Uterus (tissue), 4 donors: ENCODE measurements around the gene CD9. TPM values are rescaled to one million over a fixed set of nuclear protein-coding genes. Genes with fewer than 3 reads are reported as not detected.

ENCODE experiments used
- DNase-seq, 2 donors: peaks; one replicate each; pipeline ENCODE4 v3.0.0-alpha.2; 2019 to 2020
- H3K27ac ChIP-seq, 2 donors: fragments of 200-600 bp; sonication (generic); 1 replicate in 1 of 2; 2 replicates in 1 of 2; pipeline ENCODE4 v1.5.1; 2016 to 2018
- H3K27me3 ChIP-seq, 2 donors: fragments of 200-600 bp; sonication (generic); one replicate each; pipeline ENCODE4 v1.5.1; 2018 to 2019; ENCODE audit warnings: control low read depth in 1 of 2
- H3K36me3 ChIP-seq, 2 donors: fragments of 200-600 bp; sonication (generic); one replicate each; pipeline ENCODE4 v1.5.1; 2019; ENCODE audit warnings: control low read depth in 1 of 2
- H3K4me1 ChIP-seq, 2 donors: fragments of 200-600 bp; sonication (generic); one replicate each; pipeline ENCODE4 v1.5.1; 2018 to 2019; ENCODE audit warnings: control low read depth in 1 of 2
- H3K4me3 ChIP-seq, 2 donors: fragments of 200-600 bp; sonication (generic); 1 replicate in 1 of 2; 2 replicates in 1 of 2; pipeline ENCODE4 v1.5.1; 2018 to 2019; ENCODE audit warnings: mild to moderate bottlenecking in 1 of 2
- H3K9me3 ChIP-seq, 2 donors: fragments of 200-600 bp; sonication (generic); one replicate each; pipeline ENCODE4 v1.5.1; 2019; ENCODE audit warnings: control low read depth in 1 of 2
- CTCF ChIP-seq, 4 experiments: fragments of 200-600 bp in 2 of 4; fragments of 450-650 bp in 2 of 4; sonication (generic) in 2 of 4; IDR thresholded peaks; one replicate each; pipeline ENCODE4 v1.5.1; 2016 to 2019; ENCODE audit warnings: antibody characterized with exemption in 4 of 4, mild to moderate bottlenecking in 2 of 4, moderate library complexity in 1 of 4
- POLR2A ChIP-seq, 2 donors: fragments of 450-650 bp; IDR thresholded peaks; one replicate each; pipeline ENCODE4 v1.6.1; 2016; ENCODE audit warnings: antibody characterized with exemption in 2 of 2, mild to moderate bottlenecking in 1 of 2, moderate library complexity in 1 of 2
- intact Hi-C: fragments of 100-400 bp; cut with DNase I; formaldehyde crosslinking; loops from one replicate; pipeline ENCODE4 v1.15.1; 2023; ENCODE audit warnings: low total_unique reads
- total RNA-seq, 4 donors: library from RNA; depleted of rRNA in 3 of 4; stranded (reverse); fragments of >200 nt in 3 of 4; gene quantifications; one replicate each; pipeline versions ENCODE4 v1.1.0 to v1.2.4, GENCODE V29; 2014 to 2023
- donor health status: DM: yes; HTN: yes; CAD: no.

CD9 gene
- total RNA-seq, 4 donors from 2014 or later, result 161 to 275 (median 207) TPM

GRCh38 chr12:6198985-6199530, 1.1 kb upstream of the CD9 start:
- intact Hi-C loops, result loop anchor here (2.0 kb wide), 1 partner anchor 80 kb away; no protein-coding TSS in a partner anchor
- no peak for DNase-seq
- peak overlapping the region; percentile 95 to 97 for H3K27ac ChIP-seq
- no peaks in the 10 kb centered on the region for H3K9me3 ChIP-seq
- H3K4me1 ChIP-seq, result peaks cover 0 to 16% of the 10 kb centered on the region in 2 donors
- H3K4me3 ChIP-seq, result peak overlapping the region; percentile 72 to 88
- TF ChIP-seq POLR2A (IDR thresholded peaks at IDR 0.05) (no peak), CTCF (IDR thresholded peaks at IDR 0.05) (no peak)
- H3K27me3 ChIP-seq, result no peaks in the 10 kb centered on the region
- no peaks in the 10 kb centered on the region for H3K36me3 ChIP-seq

- peak; percentile 64 to 77 for DNase-seq
- no peaks in the 10 kb centered on the region for H3K36me3 ChIP-seq
- H3K4me1 ChIP-seq, result peaks cover 2 to 22% of the 10 kb centered on the region in 2 donors
- H3K27me3 ChIP-seq, result no peaks in the 10 kb centered on the region
- peak overlapping the region; percentile 95 to 97 for H3K27ac ChIP-seq
- intact Hi-C loops, result loop anchor here (2.0 kb wide), 1 partner anchor 79 kb away; no protein-coding TSS in a partner anchor
- H3K9me3 ChIP-seq, result no peaks in the 10 kb centered on the region
- TF ChIP-seq POLR2A (IDR thresholded peaks at IDR 0.05) (no peak), CTCF (IDR thresholded peaks at IDR 0.05) (peak in 1 of 4 experiments; percentile 15)
- peak overlapping the region; percentile 72 to 88 for H3K4me3 ChIP-seq
These were observed 507 bp upstream of the CD9 start for GRCh38 chr12:6199531-6200255.

- Histone ChIP-seq H3K27ac (peak overlapping the region; percentile 95 to 97), H3K9me3 (no peaks in the 10 kb centered on the region), H3K4me1 (peaks cover 10 to 34% of the 10 kb centered on the region in 2 donors), H3K4me3 (peak overlapping the region; percentile 72 to 88), H3K36me3 (no peaks in the 10 kb centered on the region), H3K27me3 (no peaks in the 10 kb centered on the region)
- intact Hi-C loops, result no loop called here
- TF ChIP-seq CTCF (IDR thresholded peaks at IDR 0.05), result no peak
- no peak for TF ChIP-seq POLR2A (IDR thresholded peaks at IDR 0.05)
- DNase-seq, result no peak
These were observed 1.0 kb downstream of the CD9 start for GRCh38 chr12:6201213-6201608.

GRCh38 chr12:6201826-6202225, 1.6 kb downstream of the CD9 start:
- H3K9me3 ChIP-seq, result no peaks in the 10 kb centered on the region
- H3K4me1 ChIP-seq, result peaks cover 16 to 34% of the 10 kb centered on the region in 2 donors
- H3K27ac ChIP-seq, result peak overlapping the region; percentile 95 to 97
- no peak for DNase-seq
- H3K27me3 ChIP-seq, result no peaks in the 10 kb centered on the region
- no peak for TF ChIP-seq CTCF (IDR thresholded peaks at IDR 0.05)
- no peak for TF ChIP-seq POLR2A (IDR thresholded peaks at IDR 0.05)
- no peaks in the 10 kb centered on the region for H3K36me3 ChIP-seq
- intact Hi-C loops, result no loop called here
- peak overlapping the region; percentile 72 to 88 for H3K4me3 ChIP-seq

- Histone ChIP-seq H3K4me1 (peaks cover 21 to 37% of the 10 kb centered on the region in 2 donors), H3K4me3 (peak overlapping the region; percentile 72 to 88), H3K27me3 (no peaks in the 10 kb centered on the region), H3K36me3 (no peaks in the 10 kb centered on the region), H3K9me3 (no peaks in the 10 kb centered on the region), H3K27ac (peak overlapping the region; percentile 95 to 97)
- no peak for DNase-seq
- intact Hi-C loops, result no loop called here
- TF ChIP-seq POLR2A (IDR thresholded peaks at IDR 0.05) (no peak), CTCF (IDR thresholded peaks at IDR 0.05) (no peak)
These were observed 2.1 kb downstream of the CD9 start for GRCh38 chr12:6202304-6202703.
